D341Med (cell line): ENCODE results near the gene ABCC6.
"Not testable (repeated sequence)": the region's sequence is repeated elsewhere in the genome, so short reads cannot be mapped to it uniquely, and the experiment has no call there.

Experiments used
- DNase-seq: peaks from one replicate; pipeline ENCODE4 v3.0.0; 2012; ENCODE audit warnings: low spot score

The ABCC6 gene

DNA sequence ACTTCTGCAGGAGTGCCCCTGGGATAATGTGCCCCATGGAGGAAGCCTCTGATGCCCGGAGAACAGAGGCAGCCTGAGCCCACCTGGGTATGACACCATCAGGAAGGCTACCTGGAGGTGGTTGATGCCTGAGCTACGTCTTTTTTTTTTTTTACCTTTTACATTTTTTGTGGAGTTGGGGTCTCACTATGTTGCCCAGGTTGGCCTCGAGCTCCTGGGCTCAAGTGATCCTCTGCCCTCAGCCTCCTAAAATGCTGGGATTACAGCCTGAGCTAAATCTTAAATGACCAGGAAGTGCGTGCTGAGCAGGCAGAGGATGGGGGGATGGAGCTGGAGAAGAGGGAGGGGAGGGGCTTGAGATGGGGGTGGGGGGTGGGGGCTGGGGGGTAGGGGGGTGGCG, 32.7 kb downstream of the ABCC6 start:
- DNase-seq = no peak

DNA sequence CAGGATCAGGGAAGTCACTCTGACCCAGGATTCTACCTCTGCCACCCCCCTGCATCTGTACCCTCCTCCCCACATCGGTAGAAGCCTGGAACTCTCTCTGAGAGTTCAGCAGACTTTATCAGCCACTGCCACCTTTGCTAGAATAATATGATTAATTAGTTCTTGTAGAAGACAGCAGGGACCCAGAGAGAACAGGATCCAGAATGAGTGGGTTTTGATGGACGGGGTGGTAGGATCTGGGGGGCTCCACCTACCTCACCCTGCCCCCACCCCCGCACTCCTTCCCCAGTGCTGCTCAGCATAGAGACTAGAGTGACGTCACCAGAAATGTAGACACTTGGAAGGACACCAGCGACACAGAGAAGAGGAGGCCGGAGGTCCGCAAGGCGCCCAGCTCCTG, 33.5 kb downstream of the ABCC6 start:
- no peak for DNase-seq

DNA sequence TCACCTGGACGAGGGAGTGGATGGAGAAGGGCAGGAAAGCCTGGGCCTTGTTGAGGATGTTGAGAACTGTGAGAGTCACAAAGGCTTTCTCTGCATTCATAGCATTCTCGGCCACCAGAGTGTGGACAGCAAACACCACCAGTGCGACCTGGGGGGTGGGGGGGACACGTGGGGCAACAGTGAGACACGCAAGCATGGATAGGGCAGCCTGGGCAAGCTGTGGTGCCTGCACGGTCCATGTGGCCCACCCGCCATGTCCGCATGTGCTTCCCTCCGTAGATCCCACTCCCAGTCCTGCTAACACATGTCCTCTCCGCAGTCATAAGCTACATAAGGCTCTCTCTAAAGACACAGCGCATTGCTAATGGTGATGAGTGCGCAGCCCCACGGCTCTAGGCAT, 34.5 kb downstream of the ABCC6 start:
- DNase-seq = no peak

DNA sequence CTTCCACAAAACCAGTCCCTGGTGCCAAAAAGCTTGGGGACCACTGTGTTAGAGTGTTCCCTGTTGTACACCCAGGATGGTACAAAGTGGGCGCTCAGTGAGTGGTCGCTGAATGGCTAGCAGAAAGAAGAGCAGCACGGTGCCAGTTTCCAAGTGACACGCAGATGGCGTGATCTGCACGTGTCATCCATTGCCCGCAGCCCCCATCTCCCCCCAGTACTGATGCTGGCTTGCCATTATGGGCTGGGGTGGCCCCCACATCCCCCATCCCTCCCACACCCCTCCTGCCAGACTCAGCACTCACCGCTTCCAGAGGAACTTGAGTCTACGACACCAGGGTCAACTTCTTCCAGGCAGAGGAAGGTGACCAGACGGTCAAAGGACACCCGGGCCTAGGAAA, 36.5 kb downstream of the ABCC6 start:
- no peak for DNase-seq

DNA sequence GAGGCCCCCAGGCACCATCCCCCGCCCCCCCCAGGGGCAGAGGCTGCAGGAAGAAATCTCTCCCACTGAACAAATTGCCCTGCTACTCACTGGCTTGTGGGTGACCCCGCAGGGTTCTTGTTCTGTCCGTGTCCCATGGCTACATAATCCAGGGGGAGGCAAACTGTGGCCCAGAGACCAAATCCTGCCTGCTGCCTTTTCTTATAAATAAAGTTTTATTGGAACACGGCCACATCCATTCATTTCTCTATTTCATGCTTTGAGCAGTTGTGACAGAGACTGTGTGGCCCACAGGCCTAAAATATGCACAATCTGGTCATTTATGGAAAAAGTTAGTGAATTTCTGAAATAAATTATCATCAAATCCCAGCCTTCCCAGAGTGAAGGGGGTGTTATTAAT, 38.2 kb downstream of the ABCC6 start:
- DNase-seq = no peak

DNA sequence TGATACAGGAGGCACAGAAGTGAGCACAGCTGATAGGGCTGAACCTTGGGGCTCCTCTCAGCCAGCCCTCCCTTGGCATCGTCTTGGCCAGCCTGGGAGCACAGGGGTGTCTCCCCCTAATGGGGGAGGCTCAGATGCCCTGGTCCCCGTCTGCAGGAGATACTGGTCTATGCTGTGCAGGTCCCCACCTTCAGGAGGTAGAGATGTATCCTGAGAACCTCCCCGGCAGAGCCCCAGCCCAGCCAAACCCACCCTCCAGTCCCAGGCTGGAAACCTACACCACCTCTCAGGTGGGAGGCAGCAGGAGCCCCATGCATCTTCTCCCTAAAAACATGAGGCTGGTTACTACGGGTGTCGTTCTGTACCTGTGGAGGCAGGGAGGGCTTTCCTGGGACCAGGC, 38.7 kb downstream of the ABCC6 start:
- no peak for DNase-seq

DNA sequence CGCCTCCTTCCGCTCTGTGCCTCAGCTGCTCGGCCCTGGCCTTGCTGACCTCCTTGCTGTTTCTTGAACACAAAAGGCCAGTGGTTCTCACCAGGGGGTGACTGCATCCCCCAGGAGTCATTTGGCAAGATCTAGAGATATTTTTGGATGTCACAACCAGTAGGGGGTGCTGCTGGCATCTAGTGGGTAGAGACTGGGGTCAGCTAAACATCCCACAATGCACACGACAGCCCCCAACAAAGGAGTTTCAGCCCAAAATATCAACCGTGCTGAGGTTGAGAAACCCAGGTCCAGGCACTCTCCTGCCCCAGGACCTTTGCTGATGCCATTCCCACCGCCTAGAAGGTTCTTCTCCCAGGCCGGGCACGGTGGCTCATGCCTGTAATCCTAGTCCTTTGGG, 39.7 kb downstream of the ABCC6 start:
- no peak for DNase-seq

DNA sequence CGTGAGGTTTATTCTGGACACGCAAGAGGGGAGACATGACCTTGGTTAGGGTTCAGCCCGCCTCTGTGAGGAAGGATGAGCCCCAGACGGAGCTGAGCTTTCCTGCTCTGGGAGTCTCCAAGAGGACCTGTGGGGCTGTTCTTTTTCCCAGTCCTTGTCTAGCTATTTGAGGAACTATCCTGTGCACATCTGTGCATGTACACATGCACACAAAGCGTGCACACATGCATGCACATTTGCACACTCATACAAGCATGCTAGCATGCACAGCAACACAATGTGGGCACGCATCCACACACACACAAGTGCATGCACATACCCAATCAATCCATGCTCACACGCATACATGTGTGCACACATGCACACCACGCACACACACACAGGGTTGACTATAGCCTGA, 40.4 kb downstream of the ABCC6 start:
- no peak for DNase-seq

DNA sequence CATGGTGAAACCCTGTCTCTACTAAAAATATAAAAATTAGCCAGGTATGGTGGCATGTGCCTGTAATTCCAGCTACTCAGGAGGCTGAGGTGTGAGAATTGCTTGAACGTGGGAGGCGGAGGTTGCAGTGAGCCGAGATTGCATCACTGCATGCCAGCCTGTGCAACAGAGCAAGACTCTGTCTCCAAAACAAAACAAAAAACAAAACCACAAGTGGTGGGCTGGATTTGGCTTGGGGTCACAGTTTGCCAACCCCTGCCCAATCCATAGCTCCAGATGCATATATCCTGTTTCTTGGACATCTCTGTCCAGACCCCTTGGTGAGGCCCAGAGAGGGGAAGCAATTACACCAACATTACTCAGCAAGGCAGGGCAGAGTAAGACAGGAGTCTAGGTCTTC, 41.5 kb downstream of the ABCC6 start:
- DNase-seq = not testable (repeated sequence)

DNA sequence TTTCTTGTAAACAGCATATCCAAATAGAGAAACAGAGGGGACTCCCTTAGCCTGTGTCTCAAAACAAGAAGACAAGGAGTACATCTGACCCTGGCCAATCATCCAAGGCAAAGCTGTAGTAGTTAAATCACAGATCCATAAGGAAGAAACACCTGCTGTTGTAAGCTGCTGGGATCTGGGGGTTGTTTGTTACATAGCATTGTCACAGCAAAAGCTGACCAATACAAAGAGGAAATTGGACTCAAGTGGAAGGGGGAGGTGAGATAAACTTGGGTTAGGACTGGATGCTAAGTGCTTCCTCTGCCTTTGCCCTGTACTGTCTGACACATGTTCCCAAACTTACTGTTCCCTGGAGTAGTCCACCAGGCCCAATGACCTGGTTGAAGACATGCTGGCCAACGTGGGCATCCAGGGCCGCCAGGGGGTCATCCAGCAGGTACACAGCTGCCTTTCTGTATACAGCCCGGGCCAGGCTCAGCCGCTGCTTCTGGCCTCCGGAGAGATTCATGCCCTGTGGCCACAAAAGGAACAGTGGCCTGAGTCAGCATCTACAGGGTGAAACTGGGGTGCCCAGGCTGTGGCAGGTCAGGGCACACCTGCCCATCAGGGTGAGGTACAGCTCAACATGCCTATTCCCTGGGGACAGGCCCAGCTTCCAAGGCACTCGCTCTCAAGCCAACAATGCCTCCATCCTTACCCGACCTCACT, 44.7 kb downstream of the ABCC6 start:
- DNase-seq = no peak

DNA sequence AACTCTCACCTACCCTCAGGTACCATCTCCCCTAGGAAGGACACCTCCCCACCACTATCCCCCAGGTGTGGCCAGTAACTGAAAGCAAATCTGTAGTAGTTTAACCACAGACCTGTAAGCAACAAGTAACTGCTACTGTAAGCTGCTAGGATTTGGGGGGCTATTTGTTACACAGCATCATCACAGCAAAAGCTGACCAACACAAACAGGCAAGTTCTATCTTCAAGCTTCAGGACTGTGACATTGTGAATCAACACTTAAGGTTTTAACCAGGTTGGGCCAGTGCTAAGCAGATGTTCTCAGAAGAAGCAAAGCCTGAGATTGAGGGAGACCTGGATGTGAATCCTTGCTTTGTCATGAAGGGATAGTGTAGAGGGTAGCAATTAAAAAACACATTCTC, 47.0 kb downstream of the ABCC6 start:
- no peak for DNase-seq

DNA sequence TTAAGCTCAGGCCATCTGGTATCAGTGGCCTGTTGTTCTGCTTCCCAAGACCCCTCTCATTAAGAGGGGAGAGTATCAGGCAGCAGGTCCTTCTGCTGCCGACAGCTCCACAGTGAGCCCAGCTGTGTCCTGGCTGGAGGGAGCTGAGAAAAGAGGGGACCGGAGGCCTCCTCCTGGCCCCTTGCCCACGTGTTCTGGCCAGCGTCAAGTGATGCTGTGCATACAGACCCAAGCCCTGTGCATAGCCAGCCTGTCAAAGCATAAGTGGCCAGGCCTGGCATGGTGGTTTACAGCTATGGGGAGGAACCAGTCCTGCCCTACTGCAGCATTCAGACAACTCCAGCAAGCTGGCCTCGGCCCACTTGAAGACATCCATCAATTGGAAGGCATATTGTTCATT, 48.0 kb downstream of the ABCC6 start:
- DNase-seq = no peak

DNA sequence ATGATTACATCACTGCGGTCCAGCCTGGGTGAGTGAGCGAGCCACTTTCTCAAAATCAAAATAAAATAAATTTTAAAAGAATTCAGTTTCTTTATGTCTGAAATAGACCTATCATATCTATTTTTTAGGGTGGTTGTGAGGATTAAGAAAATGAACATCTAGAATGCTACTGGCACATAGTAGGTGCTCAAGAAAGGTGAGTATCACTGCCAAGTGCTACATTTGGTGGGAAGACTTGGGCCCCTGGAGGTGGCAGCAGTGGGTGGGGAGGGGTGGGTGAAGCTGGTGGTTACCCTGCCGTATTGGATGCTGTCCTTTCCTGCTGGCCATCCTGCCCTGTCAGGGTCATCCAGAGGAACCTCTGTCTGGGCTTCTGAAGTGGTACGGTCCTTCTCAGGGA, 50.3 kb downstream of the ABCC6 start:
- no peak for DNase-seq

DNA sequence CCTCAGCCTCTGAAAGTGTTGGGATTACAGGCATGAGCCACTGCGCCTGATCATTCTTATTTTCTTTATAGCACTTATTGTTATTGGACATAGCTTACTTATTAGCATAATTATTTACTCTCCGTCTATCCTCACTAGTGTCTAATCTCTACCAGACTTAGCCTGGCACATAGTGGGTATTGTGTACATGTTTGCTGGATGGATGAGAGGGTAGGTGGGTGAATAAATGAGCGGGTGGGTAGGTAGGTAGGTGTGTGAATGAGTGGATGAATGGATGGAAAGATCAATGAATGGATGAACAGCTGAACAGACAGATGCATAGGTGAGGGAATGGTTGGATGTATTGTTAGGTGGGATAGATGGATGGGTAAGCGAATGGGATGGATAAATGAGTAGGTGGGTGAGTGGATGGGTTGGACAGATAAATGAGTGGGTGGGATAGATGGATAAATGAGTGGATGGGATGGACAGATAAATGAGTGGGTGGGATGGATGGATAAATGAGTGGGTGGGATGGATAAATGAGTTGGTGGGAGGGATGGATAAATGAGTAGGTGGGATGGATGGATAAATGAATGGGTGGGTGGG, 51.9 kb downstream of the ABCC6 start:
- no peak for DNase-seq

DNA sequence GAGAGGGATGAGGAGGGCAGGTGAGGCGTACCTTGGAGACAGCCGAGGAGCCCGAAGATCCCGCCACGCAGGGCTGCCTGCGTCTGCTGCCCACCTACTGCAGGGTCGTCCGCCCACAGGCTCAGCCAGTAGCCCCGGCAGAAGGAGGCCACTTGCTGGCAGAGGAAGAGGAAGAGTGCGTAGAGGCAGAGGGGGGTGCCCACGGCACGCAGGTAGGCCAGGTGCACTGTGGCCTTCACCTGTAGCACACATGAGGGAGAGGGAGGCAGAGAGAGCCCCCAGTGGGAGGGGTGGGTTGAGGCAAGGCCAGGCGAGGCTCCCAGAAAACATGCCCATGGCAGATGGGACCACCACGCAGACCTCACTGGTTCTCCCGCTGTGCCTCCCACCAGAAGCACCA, 53.7 kb downstream of the ABCC6 start:
- DNase-seq = no peak

DNA sequence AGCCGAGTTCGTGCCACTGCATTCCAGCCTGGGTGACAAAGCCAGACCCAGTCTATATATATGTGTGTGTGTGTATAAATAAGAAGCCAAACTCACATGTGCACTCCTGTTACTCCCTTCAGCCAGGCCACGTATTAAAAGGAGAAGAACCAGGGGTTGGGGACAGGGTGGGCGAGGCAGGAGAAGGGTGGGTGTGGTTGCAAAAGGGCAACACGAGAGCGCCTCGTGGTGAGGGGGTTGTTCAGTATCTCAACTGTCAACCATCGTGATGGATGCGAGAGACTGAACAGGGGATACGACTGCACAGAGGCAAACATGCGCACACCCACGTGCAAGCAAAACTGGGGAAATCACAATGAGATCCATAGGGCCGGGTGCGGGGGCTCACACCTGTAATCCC, 54.9 kb downstream of the ABCC6 start:
- DNase-seq = no peak

DNA sequence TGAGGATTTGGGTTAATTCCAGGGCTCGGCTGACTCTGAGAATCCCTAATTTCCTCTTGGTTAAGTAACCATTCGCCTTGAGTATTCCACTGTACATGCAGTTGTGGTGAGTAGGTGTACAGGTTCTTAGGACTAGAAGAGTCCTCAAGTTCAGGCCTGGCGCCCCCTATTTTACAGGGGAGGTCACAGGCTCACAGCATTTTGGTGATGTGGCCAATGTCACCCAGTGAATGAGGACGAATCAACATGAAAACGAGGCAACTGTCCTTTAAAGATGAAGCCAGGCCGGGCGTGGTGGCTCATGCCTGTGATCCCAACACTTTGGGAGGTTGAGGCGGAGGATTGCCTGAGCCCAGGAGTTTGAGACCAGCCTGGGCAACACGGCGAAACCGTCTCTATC, 55.4 kb downstream of the ABCC6 start:
- DNase-seq = no peak

DNA sequence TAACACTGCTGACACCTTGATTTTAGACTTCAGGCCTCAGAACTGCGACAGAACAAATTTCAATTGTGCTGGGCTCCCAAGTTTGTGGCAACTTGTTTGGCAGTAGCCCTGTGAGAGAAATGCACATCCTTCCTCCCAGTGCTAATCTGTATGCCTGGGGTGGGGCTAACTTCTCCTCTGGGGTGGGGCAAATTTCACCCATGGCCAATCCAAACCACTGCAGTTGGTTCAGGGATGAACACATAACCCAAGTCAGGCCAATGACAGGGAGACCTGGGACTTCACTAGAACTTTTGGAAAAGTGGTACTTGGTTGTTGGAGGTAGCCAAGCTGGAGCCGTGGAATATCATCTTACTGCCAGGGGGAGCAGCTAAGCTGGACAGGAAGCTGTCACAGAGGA, 56.3 kb downstream of the ABCC6 start:
- DNase-seq = no peak

DNA sequence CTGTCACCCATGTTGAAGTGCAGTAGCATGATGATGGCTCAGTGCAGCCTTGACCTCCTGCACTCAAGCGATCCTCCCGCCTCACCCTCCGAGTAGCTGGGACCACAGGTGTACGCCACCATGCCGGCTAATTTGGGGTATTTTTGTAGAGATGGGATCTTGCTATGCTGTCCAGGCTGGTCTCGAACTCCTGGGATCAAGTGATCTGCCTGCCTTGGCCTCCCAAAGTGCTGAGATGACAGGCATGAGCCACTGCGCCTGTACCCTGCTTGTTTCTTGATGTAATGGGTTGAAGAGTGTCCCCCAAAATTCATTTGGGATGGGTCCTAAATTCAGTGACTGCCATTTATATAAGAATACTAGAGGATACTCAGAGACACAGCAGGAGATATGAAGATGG, 57.2 kb downstream of the ABCC6 start:
- DNase-seq = no peak

DNA sequence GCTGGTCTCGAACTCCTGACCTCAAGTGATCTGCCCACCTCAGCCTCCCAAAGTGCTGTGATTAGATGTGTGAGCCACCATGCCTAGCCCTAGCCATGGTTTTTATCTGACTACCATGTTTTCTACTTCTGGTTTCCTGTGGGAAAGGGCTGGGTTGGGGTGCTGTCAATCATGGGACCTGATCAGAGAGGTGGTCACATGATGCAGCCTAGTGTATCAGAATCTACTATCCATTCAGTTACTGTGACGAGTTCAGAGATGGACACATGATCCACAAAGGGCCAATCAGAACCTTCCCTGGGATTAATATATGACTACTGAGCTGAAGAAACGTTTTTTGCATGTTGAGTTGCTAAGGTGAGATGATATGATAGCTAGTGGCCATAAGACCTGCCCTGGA, 59.1 kb downstream of the ABCC6 start:
- no peak for DNase-seq

DNA sequence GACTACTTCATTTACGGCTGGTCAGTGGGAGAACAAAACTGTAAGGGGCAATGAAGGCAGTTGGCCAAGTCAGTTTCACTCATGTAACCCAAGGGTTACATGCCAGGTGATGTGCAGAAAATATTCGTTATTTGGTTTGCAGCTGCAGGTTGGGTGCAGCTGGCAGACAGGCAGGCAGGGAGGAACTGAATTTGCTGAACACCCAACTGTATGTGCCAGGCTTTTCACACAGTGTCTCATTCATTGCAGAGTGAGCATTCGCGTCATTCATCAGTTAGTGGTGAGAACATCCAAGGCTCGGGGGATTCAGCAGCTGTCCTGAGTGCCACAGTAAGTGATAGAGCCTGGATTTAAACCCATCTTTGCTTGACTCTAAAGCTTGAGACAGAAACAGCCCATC, 59.7 kb downstream of the ABCC6 start:
- no peak for DNase-seq

DNA sequence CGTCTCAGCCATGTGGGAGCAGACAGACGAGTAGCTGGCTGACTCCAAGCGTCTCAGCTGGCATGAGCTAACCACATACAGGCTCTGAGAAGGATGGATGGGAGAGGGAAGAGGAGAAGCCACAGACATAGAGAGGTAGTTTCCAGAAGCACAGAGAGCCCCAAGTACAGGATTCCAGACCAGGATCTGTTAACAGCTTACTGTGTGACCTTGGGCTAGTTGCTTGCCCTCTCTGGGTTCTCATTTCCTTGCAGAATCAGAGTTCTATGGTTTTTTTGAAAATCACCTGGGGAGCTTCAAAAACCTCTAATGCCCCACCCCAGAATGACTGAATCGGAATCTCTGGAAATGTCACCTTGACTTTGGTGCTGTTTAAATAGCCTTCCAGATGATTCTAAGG, 60.2 kb downstream of the ABCC6 start:
- DNase-seq = no peak

DNA sequence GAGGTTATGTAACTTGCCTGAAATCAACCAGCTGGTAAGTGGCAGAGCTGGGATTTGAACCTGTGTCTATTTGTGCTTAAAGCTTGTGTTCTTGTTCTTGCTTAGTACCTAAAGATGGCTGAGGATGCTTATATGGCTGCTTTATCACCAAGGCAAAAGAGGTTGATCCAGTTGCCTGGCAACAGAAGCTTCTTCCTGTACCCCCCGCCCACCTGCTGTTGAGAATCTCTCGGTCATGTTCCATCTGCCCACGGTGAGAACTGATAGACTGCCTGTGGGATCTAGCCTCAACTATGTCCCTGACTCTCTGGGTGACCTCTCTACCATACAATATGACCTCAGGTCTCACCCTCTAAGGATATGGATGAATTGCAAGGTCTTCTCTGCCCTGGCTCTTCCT, 60.7 kb downstream of the ABCC6 start:
- DNase-seq = no peak

DNA sequence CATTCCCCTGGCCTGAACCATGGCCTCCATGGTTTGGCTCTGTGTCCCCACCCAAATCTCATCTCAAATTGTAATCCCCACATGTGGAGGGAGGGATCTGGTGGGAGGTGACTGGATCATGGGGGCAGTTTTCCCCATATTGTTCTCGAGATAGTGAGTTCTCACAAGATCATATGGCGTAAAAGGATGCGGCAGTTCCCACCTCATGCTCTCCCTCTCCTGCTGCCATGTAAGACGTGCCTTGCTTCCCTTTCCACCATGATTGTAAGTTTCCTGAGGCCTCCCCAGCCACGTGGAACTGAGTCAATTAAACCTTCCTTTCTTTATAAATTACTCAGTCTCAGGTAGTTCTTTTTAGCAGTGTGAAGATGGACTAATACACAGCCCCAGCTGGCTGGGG, 61.5 kb downstream of the ABCC6 start:
- DNase-seq = not testable (repeated sequence)
